Liver (tissue), 3 donors: ENCODE measurements around the gene PRDM8.

Source experiments
- CTCF ChIP-seq: fragments of 150-350 bp; IDR thresholded peaks from 2 replicates; pipeline ENCODE4 v1.5.1; 2017; ENCODE audit warnings: improper control_type of control experiment, low read depth, low read length; ENCODE audit not compliant: missing input control
- EGR1 ChIP-seq, 2 donors: IDR thresholded peaks; 2 replicates each; pipeline ENCODE4 v1.6.1; 2016 to 2018; ENCODE audit warnings: antibody characterized with exemption in 2 of 2, low read depth in 2 of 2
- FOXA1 ChIP-seq: IDR thresholded peaks from 2 replicates; pipeline ENCODE4 v1.6.1; 2016; ENCODE audit warnings: antibody characterized with exemption
- GABPA ChIP-seq, 2 donors: IDR thresholded peaks in 1 of 2; conservative IDR thresholded peaks in 1 of 2; 2 replicates each; pipeline ENCODE4 v1.6.1; 2016; ENCODE audit warnings: antibody characterized with exemption in 2 of 2, mild to moderate bottlenecking in 1 of 2, moderate library complexity in 1 of 2
- HNF4A ChIP-seq, 2 donors: conservative IDR thresholded peaks; 2 replicates each; pipeline ENCODE4 v1.6.1; 2016; ENCODE audit warnings: antibody characterized with exemption in 2 of 2, mild to moderate bottlenecking in 2 of 2
- JUND ChIP-seq, 2 donors: IDR thresholded peaks; 2 replicates each; pipeline ENCODE4 v1.6.1; 2016; ENCODE audit warnings: antibody characterized with exemption in 2 of 2
- RAD21 ChIP-seq, 2 donors: IDR thresholded peaks; 2 replicates each; pipeline ENCODE4 v1.6.1; 2016; ENCODE audit warnings: antibody characterized with exemption in 2 of 2, mild to moderate bottlenecking in 2 of 2
- REST ChIP-seq: IDR thresholded peaks from 2 replicates; pipeline ENCODE4 v1.6.1; 2016; ENCODE audit warnings: antibody characterized with exemption, mild to moderate bottlenecking
- RXRA ChIP-seq, 2 donors: IDR thresholded peaks; 2 replicates each; pipeline ENCODE4 v1.6.1; 2017 to 2018; ENCODE audit warnings: antibody characterized with exemption in 2 of 2, mild to moderate bottlenecking in 1 of 2
- SP1 ChIP-seq: IDR thresholded peaks from 2 replicates; pipeline ENCODE4 v1.6.1; 2018; ENCODE audit warnings: antibody characterized with exemption, mild to moderate bottlenecking
- TAF1 ChIP-seq: conservative IDR thresholded peaks from 2 replicates; pipeline ENCODE4 v1.6.1; 2016; ENCODE audit warnings: antibody characterized with exemption, mild to moderate bottlenecking
- ZBTB33 ChIP-seq: IDR thresholded peaks from 2 replicates; pipeline ENCODE4 v1.6.1; 2016; ENCODE audit warnings: antibody characterized with exemption
- donor health status: healthy.
- donor health status: healthy.

GRCh38 chr4:80219301-80220025, 22.2 kb downstream of the PRDM8 start:
- TF ChIP-seq CTCF = no peak
- TF ChIP-seq RAD21 (IDR thresholded peaks at IDR 0.05) = no peak
- TF ChIP-seq EGR1 (IDR thresholded peaks at IDR 0.05; ENCODE audit: low read depth in 2 of 2) = no peak
- TF ChIP-seq TAF1 = no peak
- no peak for TF ChIP-seq REST
- TF ChIP-seq JUND (IDR thresholded peaks at IDR 0.05) = no peak
- no peak for TF ChIP-seq FOXA1
- TF ChIP-seq GABPA (IDR thresholded peaks at IDR 0.05 in 1 of 2, conservative IDR thresholded peaks at IDR 0.05 in 1 of 2) = no peak
- TF ChIP-seq SP1 = no peak
- TF ChIP-seq ZBTB33 = no peak
- no peak for TF ChIP-seq RXRA (IDR thresholded peaks at IDR 0.05)
- no peak for TF ChIP-seq HNF4A (conservative IDR thresholded peaks at IDR 0.05)
